DND-41 (cell line): ENCODE data around the gene FZD10.

Experiments
- ATAC-seq: fragments of 200-7000 bp; cut with Tn5 transposase; 3 replicates; pipeline ENCODE4 v1.9.1; 2021; ENCODE audit warnings: low read depth; ENCODE audit not compliant: insufficient read depth
- DNase-seq: peaks from one replicate; pipeline ENCODE4 v3.0.0-alpha.2; 2020
- H2AFZ ChIP-seq: 2 replicates; pipeline ENCODE4 v1.6.0; 2012; ENCODE audit warnings: low read depth, low read length
- H3K27ac ChIP-seq: 2 replicates; pipeline ENCODE4 v1.5.1; 2012; ENCODE audit warnings: low read length, inconsistent platforms
- H3K27me3 ChIP-seq: fragments of 200-600 bp; sonication (generic); 2 replicates; pipeline ENCODE4 v1.6.0; 2012; ENCODE audit warnings: low read length, mild to moderate bottlenecking, inconsistent platforms; ENCODE audit not compliant: insufficient read depth, poor library complexity
- H3K36me3 ChIP-seq: 2 replicates; pipeline ENCODE4 v1.5.1; 2012; ENCODE audit warnings: low read length, inconsistent platforms; ENCODE audit not compliant: insufficient read depth
- H3K4me1 ChIP-seq: 2 replicates; pipeline ENCODE4 v1.5.1; 2012; ENCODE audit warnings: mild to moderate bottlenecking, low read length; ENCODE audit not compliant: insufficient read depth
- H3K4me2 ChIP-seq: 2 replicates; pipeline ENCODE4 v1.6.0; 2012; ENCODE audit warnings: mild to moderate bottlenecking, moderate library complexity, low read length, inconsistent platforms; ENCODE audit not compliant: insufficient read depth
- H3K4me3 ChIP-seq, 2 experiments: fragments of 200-600 bp in 1 of 2; shearing (Covaris generic) in 1 of 2; 2 replicates each; pipeline ENCODE4 v1.5.1; 2012 to 2016; ENCODE audit warnings: inconsistent platforms in 2 of 2, low read length in 2 of 2, mild to moderate bottlenecking in 2 of 2, low read depth in 1 of 2, moderate library complexity in 1 of 2
- H3K79me2 ChIP-seq: 2 replicates; pipeline ENCODE4 v1.6.0; 2012; ENCODE audit warnings: low read length, inconsistent platforms; ENCODE audit not compliant: insufficient read depth
- H3K9ac ChIP-seq: 2 replicates; pipeline ENCODE4 v1.6.0; 2012; ENCODE audit warnings: low read depth, mild to moderate bottlenecking, inconsistent platforms, low read length, moderate library complexity
- H3K9me3 ChIP-seq: 2 replicates; pipeline ENCODE4 v1.5.1; 2012; ENCODE audit warnings: low read length, moderate library complexity, mild to moderate bottlenecking, inconsistent platforms; ENCODE audit not compliant: insufficient read depth, severe bottlenecking
- H4K20me1 ChIP-seq: 2 replicates; pipeline ENCODE4 v1.6.0; 2012; ENCODE audit warnings: low read length; ENCODE audit not compliant: insufficient read depth
- CTCF ChIP-seq: IDR thresholded peaks from 2 replicates; pipeline ENCODE4 v1.5.1; 2012; ENCODE audit warnings: borderline replicate concordance, low read length, moderate library complexity, mild to moderate bottlenecking; ENCODE audit not compliant: poor library complexity, severe bottlenecking; ENCODE audit errors: extremely low read depth
- EZH2 ChIP-seq: IDR thresholded peaks from 3 replicates; pipeline ENCODE4 v1.6.1; 2012; ENCODE audit warnings: borderline replicate concordance, low read depth, mild to moderate bottlenecking, moderate library complexity, low read length, inconsistent platforms; ENCODE audit not compliant: severe bottlenecking

The FZD10 gene

GRCh38 chr12:130195776-130196175 lies 33.5 kb downstream of the FZD10 start:
- no peak for DNase-seq
- no peaks in the 10 kb centered on the region for H3K79me2 ChIP-seq
- H3K27me3 ChIP-seq: no peaks in the 10 kb centered on the region
- 0 out of 2 replicates have a peak, but pooled peaks cover 4% of the 10 kb centered on the region for H4K20me1 ChIP-seq
- H3K36me3 ChIP-seq: no peaks in the 10 kb centered on the region
- H2AFZ ChIP-seq: no peak overlapping the region
- ATAC-seq: no peak
- no peaks in the 10 kb centered on the region for H3K9me3 ChIP-seq
- H3K4me1 ChIP-seq: no peaks in the 10 kb centered on the region
- TF ChIP-seq CTCF (no peak), EZH2 (no peak)
- no peak overlapping the region for H3K4me3 ChIP-seq
- H3K4me2 ChIP-seq: no peak overlapping the region
- no peak overlapping the region for H3K9ac ChIP-seq
- no peak overlapping the region for H3K27ac ChIP-seq

- DNase-seq (no peak), ATAC-seq (no peak)
- peak; percentile 8 for TF ChIP-seq CTCF
- no peak for TF ChIP-seq EZH2
- Histone ChIP-seq H3K9ac (no peak overlapping the region), H3K79me2 (no peaks in the 10 kb centered on the region), H2AFZ (no peak overlapping the region), H3K36me3 (no peaks in the 10 kb centered on the region), H3K4me1 (no peaks in the 10 kb centered on the region), H3K4me3 (no peak overlapping the region), H3K27ac (no peak overlapping the region), H3K27me3 (no peaks in the 10 kb centered on the region), H4K20me1 (no peaks in the 10 kb centered on the region), H3K4me2 (no peak overlapping the region), H3K9me3 (no peaks in the 10 kb centered on the region)
Observed at GRCh38 chr12:130196827-130197226, 34.6 kb downstream of the FZD10 start.

GRCh38 chr12:130198026-130198662 lies 35.9 kb downstream of the FZD10 start:
- DNase-seq: no peak
- Histone ChIP-seq H3K9ac (no peak overlapping the region), H3K9me3 (no peaks in the 10 kb centered on the region), H3K79me2 (no peaks in the 10 kb centered on the region), H3K36me3 (no peaks in the 10 kb centered on the region), H3K27me3 (no peaks in the 10 kb centered on the region), H3K4me2 (no peak overlapping the region), H3K4me1 (no peaks in the 10 kb centered on the region), H2AFZ (no peak overlapping the region), H3K27ac (no peak overlapping the region), H3K4me3 (no peak overlapping the region), H4K20me1 (no peaks in the 10 kb centered on the region)
- TF ChIP-seq CTCF: no peak
- no peak for TF ChIP-seq EZH2
- ATAC-seq: no peak
